Stimulated activated CD8-positive, alpha-beta memory T cell treated with anti-CD3 and anti-CD28 coated beads, Interleukin-15, amount 100 ng/mL, for 1 hour (primary cell): Measurements from ENCODE around the gene FITM1.

Experiments
- DNase-seq: peaks from one replicate; pipeline ENCODE4 v3.0.0-alpha.2; 2020; ENCODE audit warnings: low read depth

The FITM1 gene

DNA sequence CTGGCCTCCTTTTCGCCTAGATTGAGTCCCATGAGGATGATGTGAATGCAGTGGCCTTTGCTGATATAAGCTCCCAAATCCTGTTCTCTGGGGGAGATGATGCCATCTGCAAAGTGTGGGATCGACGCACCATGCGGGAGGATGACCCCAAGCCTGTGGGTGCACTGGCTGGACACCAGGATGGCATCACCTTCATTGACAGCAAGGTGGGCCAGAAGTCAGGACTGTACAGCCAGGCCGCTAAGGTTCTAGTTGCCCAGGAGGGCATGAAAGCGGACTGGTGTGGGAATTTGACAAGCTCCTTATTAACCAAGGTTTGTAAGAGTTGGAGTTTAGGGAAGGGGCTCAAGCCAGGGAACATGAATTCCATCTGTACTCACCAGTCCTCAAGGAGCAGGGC is 10.8 kb upstream of the FITM1 start:
- DNase-seq, result no peak

DNA sequence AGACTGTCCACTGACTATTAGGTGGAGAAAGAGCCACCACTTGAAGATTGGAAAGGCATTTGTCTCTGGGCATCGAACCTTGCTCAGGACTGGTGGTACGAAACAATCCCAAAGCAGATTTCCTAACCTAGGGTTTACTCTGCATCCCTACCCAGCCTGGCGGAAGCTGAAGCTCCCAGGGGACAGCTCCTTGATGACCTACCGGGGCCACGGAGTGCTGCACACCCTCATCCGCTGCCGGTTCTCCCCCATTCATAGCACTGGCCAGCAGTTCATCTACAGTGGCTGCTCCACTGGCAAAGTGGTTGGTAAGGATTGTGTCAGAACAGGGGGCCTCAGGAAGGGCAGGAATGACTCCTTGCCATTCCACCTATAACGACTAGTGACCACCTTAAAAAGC is 9.2 kb upstream of the FITM1 start:
- DNase-seq, result no peak

DNA sequence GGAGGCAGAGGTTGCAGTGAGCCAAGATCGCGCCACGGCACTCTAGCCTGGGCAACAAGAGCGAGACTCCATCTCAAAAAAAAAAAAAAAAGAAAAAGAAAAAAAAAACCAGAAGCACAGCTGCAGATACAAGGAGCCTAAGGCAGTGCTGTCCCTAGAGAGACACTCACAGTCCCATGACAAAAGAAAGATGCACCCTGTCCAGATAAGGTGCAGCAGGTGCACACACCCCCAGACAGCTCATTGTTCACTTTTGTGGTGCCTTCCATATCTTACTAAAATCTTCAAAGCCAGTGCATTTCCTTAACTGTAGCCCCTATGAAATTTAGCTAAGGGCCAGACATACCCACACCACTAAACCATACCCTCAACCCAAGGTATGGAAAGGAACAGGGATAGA is 8.0 kb upstream of the FITM1 start:
- DNase-seq, result no peak

DNA sequence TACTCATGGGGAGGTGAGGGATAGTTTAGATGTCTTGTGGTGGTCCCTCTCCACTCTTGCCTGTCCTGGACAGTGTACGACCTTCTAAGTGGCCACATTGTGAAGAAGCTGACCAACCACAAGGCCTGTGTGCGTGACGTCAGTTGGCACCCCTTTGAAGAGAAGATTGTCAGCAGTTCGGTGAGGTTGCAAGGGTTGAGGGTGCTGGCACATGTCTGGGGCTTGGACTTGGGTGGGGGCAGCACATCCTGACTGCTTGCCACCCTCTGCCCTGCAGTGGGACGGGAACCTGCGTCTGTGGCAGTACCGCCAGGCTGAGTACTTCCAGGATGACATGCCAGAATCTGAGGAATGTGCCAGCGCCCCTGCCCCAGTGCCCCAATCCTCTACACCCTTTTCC is 7.6 kb upstream of the FITM1 start:
- DNase-seq, result no peak

DNA sequence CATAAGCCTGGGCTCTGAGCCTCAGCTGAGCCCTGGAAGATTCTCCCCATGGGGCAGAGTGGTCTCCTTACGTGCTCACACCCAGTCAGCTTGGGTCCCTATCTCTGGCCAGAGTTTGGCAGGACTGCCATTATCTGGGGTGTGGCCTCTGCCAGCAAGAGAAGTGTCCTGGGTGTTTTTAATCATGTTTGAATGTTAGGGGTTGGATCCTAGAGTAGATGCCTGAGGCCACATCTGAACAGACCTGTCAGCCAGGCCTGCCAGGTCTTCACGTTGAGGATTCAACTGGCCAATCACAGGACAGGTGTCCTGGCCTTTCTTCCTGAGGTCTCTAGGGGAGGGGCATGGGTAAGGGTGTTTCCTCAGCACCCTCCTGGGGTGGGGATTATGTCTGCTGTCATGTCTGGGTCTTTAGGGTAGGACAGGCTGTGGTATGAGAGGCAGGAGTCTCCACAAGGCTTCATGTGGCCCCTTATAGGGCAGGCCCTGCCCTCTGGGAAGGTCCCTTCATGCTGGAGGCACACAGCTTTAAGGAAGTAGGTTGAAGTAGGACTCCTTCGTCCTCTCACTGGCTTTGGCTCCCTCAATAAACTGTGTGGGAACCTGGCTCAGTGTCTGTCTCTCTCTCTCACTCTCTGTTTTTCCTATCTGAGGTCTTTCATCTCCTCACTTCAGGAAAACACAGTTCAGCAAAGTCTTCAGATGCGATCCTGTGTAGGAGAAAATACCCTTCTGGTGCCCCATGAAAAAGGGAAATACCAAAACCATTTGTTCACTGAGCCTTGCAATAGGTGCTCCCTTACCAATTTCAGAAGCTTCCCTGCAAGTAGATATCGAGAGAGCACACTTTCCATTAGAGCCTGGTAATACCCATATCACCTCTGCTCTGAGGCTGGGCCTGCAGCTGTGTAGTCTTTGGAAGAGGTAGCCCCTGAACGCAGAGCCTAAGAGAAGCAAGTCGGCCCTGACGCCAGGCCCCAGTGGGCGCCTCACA is 6.7 kb upstream of the FITM1 start:
- no peak for DNase-seq

DNA sequence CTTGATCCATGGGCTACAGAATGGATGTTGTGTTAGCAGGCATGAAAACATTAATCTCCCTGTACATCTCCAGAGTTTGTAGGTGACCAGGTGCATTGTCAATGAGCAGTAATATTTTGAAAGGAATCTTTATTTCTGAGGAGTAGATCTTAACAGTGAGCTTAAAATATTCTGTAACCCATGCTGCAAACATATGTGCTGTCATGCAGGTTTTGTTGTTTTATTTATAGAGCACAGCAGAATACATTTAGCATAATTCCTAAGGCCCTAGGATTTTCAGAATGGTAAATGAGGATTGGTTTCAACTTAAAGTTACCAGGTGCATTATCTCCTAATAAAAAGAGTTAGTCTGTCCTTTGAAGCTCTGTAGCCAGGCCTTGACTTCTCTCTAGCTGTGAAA is 3.5 kb upstream of the FITM1 start:
- DNase-seq, result no peak

DNA sequence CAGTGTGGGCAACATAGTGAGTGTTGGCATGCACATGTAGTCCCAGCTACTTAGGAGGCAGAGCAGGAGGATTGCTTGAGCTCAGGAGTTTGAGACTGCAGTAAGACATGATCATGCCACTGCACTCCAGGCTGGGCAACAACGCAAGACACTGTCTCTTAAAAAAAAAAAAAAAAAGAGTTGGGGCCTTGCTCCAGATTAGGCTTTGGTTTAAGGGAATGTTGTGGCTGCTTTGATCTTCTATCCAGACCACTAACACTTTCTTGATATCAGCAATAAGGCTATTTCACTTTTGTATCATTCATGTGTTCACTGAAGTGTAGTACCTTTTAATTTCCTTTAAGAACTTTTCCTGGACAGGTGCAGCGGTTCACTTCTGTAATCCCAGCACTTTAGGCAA is 2.8 kb upstream of the FITM1 start:
- DNase-seq, result no peak

DNA sequence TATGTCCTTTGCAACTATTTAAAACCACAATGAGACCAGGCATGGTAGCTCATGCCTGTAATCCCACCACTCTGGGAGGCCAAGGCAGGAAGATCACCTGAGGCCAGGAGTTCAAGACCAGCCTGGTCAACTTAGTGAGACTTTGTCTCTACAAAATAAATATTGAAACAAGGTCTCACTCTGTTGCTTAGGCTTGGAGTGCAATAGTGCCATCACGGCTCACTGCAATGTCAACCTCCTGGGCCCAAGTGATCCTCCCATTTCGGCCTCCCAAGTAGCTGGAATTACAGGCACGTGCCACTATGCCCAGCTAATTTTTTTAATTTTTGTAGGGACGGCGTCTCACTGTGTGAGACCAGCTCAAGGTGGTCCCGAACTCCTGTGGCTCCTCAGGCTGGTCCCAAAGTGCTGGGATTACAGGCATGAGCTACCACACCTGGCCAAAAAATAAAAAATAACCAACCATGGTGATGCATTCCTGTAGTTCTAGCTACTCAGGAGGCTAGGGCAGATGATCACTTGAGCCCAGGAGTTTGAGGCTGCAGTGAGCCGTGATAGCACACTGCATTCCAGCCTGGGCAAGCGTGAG is 955 bp upstream of the FITM1 start:
- no peak for DNase-seq

DNA sequence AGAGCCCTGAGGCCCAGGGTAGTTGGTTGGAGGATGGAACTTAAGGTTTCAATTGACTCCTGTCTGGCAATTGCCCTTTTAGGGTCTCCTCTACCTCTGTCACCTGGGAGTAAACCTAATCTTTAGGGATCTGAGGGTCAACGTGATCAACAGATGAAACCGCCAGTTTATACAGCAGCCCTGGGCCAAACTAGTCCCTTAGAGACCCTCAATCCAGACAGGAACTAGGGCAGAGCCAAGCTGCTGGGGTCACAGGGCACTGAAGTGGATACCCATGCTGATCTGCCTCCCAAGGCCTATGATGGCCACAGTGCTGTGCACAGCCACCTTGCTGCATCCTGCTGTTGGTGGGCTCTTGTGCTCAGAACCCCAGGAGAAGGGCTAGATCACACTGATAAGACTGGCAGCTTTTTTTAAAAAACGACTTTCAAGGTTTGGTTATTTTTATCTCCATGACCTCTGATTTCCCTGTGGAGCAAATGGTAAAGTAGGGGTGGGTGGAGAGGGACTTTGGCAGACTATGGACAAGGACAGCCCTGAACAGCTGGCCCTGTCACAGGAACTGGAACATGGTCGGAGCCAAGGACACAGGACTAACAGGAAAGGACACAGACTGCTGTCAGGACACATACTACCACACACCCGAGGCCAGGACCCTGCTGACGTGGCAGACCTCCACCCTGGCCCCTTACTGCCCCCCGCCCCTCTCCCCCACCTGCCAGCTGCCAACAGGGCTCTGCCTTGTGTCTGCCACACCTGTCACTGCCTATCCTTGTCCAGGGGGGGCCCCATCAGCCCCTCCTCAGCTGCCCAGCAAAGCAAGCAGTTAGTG is 474 bp downstream of the FITM1 start:
- no peak for DNase-seq

DNA sequence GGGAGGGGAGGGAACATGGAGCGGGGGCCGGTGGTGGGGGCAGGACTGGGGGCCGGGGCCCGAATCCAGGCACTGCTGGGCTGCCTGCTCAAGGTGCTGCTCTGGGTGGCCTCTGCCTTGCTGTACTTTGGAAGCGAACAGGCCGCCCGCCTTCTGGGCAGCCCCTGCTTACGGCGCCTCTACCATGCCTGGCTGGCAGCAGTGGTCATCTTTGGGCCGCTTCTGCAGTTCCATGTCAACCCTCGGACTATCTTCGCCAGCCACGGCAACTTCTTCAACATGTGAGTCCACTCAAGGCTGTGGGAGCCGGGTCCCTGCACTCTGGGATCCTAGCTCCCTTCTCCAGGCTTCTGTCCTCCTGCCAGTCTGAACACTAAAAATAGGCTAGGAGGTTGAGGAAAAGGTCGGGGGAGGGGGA is 1.1 kb downstream of the FITM1 start:
- no peak for DNase-seq

DNA sequence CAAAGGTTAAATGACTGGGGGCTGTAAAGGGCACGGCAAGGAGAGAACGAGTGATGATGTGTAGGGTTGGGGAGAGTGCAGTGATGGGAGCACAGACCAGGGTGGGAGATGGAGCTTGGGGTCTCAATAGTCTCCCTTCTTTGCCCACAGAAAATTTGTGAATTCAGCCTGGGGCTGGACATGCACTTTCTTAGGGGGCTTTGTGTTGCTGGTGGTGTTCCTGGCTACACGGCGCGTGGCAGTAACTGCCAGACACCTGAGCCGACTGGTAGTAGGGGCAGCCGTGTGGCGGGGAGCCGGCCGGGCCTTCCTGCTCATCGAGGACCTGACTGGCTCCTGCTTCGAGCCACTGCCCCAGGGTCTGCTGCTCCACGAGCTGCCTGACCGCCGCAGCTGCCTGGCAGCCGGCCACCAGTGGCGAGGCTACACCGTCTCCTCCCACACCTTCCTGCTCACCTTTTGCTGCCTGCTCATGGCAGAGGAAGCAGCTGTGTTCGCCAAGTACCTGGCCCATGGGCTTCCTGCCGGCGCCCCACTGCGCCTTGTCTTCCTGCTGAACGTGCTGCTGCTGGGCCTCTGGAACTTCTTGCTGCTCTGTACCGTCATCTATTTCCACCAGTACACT is 1.7 kb downstream of the FITM1 start:
- DNase-seq, result no peak

DNA sequence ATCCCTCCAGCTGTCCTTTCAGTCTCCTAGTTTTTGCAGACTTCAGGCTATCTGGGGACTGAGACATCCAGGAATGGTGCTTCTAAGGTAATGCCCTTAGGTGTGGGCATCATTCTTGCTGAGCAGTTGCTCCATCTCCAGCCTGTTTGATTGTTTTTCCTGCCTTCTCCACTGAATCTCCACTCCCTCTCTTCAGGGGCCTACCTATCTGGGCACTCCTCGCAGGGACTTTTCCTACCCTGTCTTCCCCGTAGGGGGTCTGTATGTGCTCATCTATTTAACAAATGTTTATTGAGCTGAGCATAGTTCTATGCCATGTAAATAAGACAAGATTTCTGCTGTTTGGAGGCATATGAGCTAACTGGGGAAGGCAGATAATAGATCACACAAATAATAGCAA is 2.5 kb downstream of the FITM1 start:
- no peak for DNase-seq

DNA sequence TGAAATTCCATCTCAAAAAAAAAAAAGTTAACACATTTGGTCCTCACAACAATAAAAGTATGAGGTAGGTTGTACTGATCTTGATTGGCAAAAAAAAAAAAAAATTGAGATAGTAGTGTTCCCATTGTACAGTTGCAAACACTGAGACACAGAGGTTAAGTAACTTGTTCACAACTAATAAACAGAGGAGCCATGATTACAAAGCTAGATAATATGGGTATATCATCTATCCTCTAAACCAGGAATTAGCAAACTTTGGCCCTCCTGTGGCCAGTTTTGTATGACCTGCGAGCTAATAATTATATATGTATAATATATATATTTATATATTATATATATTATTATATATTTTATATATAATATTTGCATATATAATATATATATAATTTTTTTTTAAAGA is 3.3 kb downstream of the FITM1 start:
- DNase-seq, result no peak

DNA sequence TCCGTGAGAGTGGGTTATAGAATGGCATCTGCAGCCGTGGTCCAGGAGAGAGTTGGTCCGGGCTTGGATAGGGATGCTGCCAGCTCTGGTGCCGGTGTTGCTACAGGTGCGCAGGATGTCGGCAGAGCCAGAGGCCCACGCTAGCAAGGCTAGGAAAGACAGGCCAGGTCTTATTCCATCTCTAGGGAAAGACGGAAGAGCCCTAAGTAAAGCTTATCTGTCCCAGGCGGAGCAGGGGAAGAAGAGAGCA is 5.0 kb downstream of the FITM1 start:
- DNase-seq, result no peak

DNA sequence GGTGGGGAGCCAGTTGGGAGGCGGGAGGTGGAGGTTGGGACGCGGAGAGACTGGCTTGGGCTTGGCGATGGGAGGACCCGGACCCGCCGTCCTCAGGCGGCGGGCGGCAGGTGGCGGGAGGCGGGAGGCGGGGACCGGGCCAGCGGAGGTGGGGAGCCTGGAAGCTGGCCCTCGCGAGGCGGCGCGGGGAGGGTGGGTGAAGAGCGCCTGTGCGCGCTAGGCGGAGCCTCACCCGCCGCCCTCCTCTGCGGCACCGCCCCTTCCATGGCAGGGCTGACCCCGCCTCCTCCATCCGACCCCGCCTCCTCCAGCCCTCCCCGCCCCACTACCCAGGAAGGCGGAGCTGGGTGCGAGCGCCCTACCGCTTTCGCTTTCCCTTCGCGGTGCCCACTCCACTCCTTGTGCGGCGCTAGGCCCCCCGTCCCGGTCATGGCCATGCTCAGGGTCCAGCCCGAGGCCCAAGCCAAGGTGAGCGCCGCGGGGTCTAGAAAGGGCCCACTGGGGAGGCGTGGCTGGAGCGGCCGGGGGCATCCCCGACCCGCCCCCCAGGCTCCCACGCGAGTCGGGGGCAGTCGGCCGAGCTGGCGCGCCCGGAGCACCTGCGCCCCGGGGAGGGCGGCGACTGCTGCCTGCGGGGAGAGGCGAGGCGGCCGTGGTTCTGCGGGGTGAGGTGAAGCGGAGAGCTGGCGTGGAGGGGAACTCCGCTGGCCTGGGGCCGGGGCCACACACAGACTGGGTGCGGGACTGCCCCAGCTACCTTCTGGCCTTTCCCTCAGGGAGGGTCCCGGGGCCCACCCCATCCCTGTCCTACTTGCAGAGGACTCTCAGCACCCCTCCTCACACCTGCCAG is 5.6 kb downstream of the FITM1 start, which contains the start of gene PSME1:
PSME1 (plus strand) TSS at position 361 of the 850 bp plus-strand sequence; CDS start at position 430, 69 bp downstream.
- DNase-seq, result peak; percentile 91

DNA sequence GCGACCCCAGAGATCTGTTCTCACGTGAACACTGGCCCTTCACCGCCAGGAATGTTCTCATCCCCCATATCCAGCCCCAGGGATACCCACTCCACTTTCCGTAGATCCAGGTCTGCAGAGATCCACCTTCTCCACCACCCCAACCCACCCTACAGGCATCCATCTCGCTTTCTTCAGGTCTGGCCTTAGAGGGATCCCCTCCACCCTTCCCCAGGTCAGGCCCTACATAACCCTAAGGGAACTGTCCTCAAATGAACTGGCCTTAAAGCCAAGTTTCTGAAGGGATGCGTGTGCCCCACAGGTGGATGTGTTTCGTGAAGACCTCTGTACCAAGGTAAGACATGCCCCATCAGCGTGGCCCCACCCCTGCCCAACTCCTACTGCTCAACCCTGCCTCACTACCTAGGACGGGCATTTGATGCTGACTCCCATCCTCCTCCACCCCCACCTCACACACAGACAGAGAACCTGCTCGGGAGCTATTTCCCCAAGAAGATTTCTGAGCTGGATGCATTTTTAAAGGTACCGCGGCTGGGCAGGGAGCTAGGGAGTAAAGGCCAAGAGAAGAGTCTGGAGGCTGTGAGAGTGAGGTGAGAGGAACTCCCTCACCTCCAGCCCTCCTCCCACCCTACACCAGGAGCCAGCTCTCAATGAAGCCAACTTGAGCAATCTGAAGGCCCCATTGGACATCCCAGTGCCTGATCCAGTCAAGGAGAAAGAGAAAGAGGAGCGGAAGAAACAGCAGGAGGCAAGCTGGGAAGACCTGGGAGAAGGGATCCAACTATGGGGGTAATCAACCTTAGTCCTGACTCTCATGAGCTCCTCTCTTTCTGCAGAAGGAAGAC is 6.4 kb downstream of the FITM1 start:
- no peak for DNase-seq

DNA sequence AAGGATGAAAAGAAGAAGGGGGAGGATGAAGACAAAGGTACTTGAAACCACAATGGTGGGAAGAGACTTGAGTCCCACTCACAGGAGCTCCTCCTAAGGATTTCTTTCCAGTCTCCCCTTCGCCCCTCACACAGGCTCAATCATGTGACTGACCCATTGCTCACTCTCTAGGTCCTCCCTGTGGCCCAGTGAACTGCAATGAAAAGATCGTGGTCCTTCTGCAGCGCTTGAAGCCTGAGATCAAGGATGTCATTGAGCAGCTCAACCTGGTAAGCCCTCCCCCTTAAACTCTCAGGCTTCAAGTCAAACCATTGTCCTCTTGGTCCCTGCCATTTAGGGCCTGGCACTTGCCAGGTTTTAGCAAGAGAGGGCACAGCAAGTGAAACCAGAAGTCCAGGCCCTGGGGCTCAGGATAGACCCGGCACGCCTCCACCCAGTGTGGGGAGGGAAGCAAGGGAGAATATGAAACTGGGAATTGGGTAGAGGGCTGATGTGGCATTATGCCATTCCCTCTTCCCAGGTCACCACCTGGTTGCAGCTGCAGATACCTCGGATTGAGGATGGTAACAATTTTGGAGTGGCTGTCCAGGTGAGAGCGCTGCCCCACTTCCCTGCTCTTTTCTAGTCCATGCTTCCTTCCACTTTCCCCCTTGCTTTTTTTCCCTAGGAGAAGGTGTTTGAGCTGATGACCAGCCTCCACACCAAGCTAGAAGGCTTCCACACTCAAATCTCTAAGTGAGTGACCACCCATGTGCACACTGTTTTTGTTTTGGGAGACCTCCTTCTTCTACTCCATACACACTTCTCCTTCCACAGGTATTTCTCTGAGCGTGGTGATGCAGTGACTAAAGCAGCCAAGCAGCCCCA is 7.3 kb downstream of the FITM1 start:
- no peak for DNase-seq

DNA sequence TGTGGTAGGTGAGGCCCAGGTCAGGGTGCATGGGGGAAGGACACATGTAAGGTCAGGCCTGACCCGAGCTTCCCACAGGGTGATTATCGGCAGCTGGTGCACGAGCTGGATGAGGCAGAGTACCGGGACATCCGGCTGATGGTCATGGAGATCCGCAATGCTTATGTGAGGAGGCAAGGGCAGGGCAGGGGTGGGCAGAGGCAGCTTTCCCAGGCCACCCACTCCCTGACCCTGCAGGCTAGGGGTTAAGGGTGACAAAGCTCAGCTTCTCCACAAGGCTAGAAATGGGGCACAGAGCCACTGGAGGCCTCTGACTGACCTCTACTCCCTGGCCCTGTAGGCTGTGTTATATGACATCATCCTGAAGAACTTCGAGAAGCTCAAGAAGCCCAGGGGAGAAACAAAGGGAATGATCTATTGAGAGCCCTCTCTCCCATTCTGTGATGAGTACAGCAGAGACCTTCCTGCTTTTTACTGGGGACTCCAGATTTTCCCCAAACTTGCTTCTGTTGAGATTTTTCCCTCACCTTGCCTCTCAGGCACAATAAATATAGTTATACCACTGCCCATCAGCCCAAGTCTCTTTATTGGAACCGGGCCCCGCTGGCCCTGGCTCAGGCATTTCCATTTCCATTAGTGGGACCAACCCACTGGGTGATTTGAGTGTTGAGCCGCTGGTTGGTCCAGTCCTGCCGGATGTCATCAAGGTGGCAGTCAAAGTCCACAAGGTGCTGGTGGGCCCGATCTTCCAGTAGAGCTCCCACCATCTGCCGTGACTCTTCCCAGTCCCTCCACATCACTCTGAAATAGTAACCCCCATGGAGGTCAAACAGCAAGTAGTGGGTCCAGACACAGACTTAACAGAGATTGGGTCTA is 8.2 kb downstream of the FITM1 start:
- no peak for DNase-seq
